HepG2 (cell line): Measurements from ENCODE around the gene IL1B. TPM values are rescaled to one million over a fixed set of nuclear protein-coding genes. Genes with fewer than 3 reads are reported as not detected.

Source experiments
- ATAC-seq: fragments of 200-7000 bp; cut with Tn5 transposase; 3 replicates; pipeline ENCODE4 v1.9.1; 2020; ENCODE audit warnings: mild to moderate bottlenecking, moderate library complexity
- BruUV-seq: library from RNA; stranded (reverse); fragments of 400-500 nt; replicated peaks from 2 replicates; lab custom pipeline; 2021; lab: Mats Ljungman, UMichigan
- CTCF ChIA-PET: fragments of 300-600 bp; formaldehyde crosslinking; extraction: SDS; loops from one replicate; lab custom pipeline; 2021; ENCODE audit warnings: low total read pairs, inconsistent platforms, low intra/inter-chr PET ratio; lab: Yijun Ruan, JAX
- POLR2A ChIA-PET: fragments of 350-600 bp; sonication (Branson Sonifier 250); formaldehyde crosslinking; loops from one replicate; lab custom pipeline; 2020; ENCODE audit warnings: antibody characterized with exemption, inconsistent platforms; lab: Yijun Ruan, JAX
- DNase-seq: peaks from one replicate; pipeline ENCODE4 v3.0.0-alpha.2; 2015; ENCODE audit warnings: low spot score
- FAIRE-seq: peaks from 3 replicates; lab custom pipeline; 2011; peaks lifted over from hg19 to GRCh38; lab: Jason Lieb, UNC
- H2AFZ ChIP-seq: one replicate; pipeline ENCODE4 v1.6.1; 2011; ENCODE audit warnings: low read length, inconsistent platforms
- H3K27ac ChIP-seq: fragments of 300-600 bp; 3 replicates; pipeline ENCODE4 v1.8.0; 2011; ENCODE audit warnings: mixed run types, mild to moderate bottlenecking, mixed read lengths, low read length, inconsistent platforms; ENCODE audit not compliant: insufficient read depth; ENCODE audit errors: extremely low read length
- H3K27me3 ChIP-seq, 2 experiments: fragments of 200-600 bp in 1 of 2; 2 replicates in 1 of 2; 3 replicates in 1 of 2; pipeline versions ENCODE4 v1.6.0 to v1.8.0; 2011; ENCODE audit warnings: low read length in 2 of 2, mild to moderate bottlenecking in 2 of 2, moderate library complexity in 2 of 2, inconsistent platforms in 1 of 2; ENCODE audit not compliant: insufficient read depth in 2 of 2, control insufficient read depth in 1 of 2
- H3K36me3 ChIP-seq, 2 experiments: fragments of 200-600 bp in 1 of 2; replicated peaks in 1 of 2; 2 replicates in 1 of 2; 3 replicates in 1 of 2; pipeline versions ENCODE4 v1.5.1 to v1.8.0; 2011; ENCODE audit warnings: low read length in 2 of 2, inconsistent platforms in 1 of 2; ENCODE audit not compliant: insufficient read depth in 2 of 2, control insufficient read depth in 1 of 2
- H3K4me1 ChIP-seq: 2 replicates; pipeline ENCODE4 v1.5.1; 2012; ENCODE audit warnings: low read length, inconsistent platforms; ENCODE audit not compliant: insufficient read depth
- H3K4me2 ChIP-seq: 2 replicates; pipeline ENCODE4 v1.6.0; 2011; ENCODE audit warnings: low read depth, low read length, inconsistent platforms
- H3K4me3 ChIP-seq, 3 experiments: fragments of 200-600 bp in 1 of 3; sonication (generic), shearing (Covaris generic) in 1 of 3; replicated peaks in 1 of 3; 2 replicates each; pipeline ENCODE4 v1.5.1; 2011 to 2016; ENCODE audit warnings: low read length in 3 of 3, inconsistent platforms in 2 of 3, low read depth in 2 of 3, mild to moderate bottlenecking in 2 of 3, control low read depth in 1 of 3, mixed read lengths in 1 of 3; ENCODE audit not compliant: insufficient read depth in 1 of 3
- H3K79me2 ChIP-seq: one replicate; pipeline ENCODE4 v1.6.1; 2011; ENCODE audit warnings: low read length, inconsistent platforms; ENCODE audit not compliant: insufficient read depth
- H3K9ac ChIP-seq: 2 replicates; pipeline ENCODE4 v1.6.0; 2011; ENCODE audit warnings: mild to moderate bottlenecking, low read depth, low read length, inconsistent platforms; ENCODE audit not compliant: insufficient read depth
- H3K9me3 ChIP-seq: 2 replicates; pipeline ENCODE4 v1.5.1; 2012; ENCODE audit warnings: mild to moderate bottlenecking, low read length
- H4K20me1 ChIP-seq: 2 replicates; pipeline ENCODE4 v1.6.0; 2011; ENCODE audit warnings: inconsistent platforms, mild to moderate bottlenecking, low read length, moderate library complexity; ENCODE audit not compliant: insufficient read depth
- ATF6 ChIP-seq: sonication (generic); formaldehyde crosslinking; conservative IDR thresholded peaks from 2 replicates; pipeline ENCODE4 v1.4.0; 2020; ENCODE audit warnings: missing genetic modification reagents
- NCOA5 ChIP-seq: sonication (generic); formaldehyde crosslinking; IDR thresholded peaks from 2 replicates; pipeline ENCODE4 v1.4.0; 2020; ENCODE audit warnings: missing genetic modification reagents
- PRDM10 ChIP-seq: sonication (generic); formaldehyde crosslinking; IDR thresholded peaks from 2 replicates; pipeline ENCODE4 v1.4.0; 2020; ENCODE audit warnings: low read depth, missing genetic modification reagents
- ZGPAT ChIP-seq: IDR thresholded peaks from 2 replicates; pipeline ENCODE4 v1.6.1; 2016; ENCODE audit warnings: mild to moderate bottlenecking
- ZNF142 ChIP-seq: sonication (generic); formaldehyde crosslinking; IDR thresholded peaks from 2 replicates; pipeline ENCODE4 v1.4.0; 2020; ENCODE audit warnings: missing genetic modification reagents
- ZNF274 ChIP-seq: sonication (generic); formaldehyde crosslinking; IDR thresholded peaks from 2 replicates; pipeline ENCODE4 v1.5.1; 2020; ENCODE audit warnings: mild to moderate bottlenecking, missing genetic modification reagents
- ZNF512 ChIP-seq: sonication (generic); formaldehyde crosslinking; IDR thresholded peaks from 2 replicates; pipeline ENCODE4 v1.4.0; 2020; ENCODE audit warnings: mild to moderate bottlenecking, missing genetic modification reagents
- ZNF552 ChIP-seq: sonication (generic); formaldehyde crosslinking; IDR thresholded peaks from 2 replicates; pipeline ENCODE4 v1.9.0; 2022; ENCODE audit warnings: missing genetic modification reagents, mild to moderate bottlenecking, borderline replicate concordance
- ZNF850 ChIP-seq: sonication (generic); formaldehyde crosslinking; conservative IDR thresholded peaks from 2 replicates; pipeline ENCODE4 v1.9.0; 2021; ENCODE audit warnings: mild to moderate bottlenecking, missing genetic modification reagents
- WGBS: methylation state at CpG from one replicate; pipeline ENCODE4 v1.1.6; 2017; ENCODE audit warnings: low lambda C conversion rate; 5-methylcytosine and 5-hydroxymethylcytosine counted together
- in situ Hi-C: cut with HindIII; loops from 2 replicates; pipeline ENCODE4 v1.10.0; 2017; ENCODE audit warnings: low pct_unique_long_range_greater_than_20kb; ENCODE audit not compliant: extremely low pct_ligation_motif_present
- intact Hi-C: fragments of 100-400 bp; cut with micrococcal nuclease; formaldehyde crosslinking; loops from one replicate; pipeline ENCODE4 v1.10.0; 2022; ENCODE audit not compliant: unreplicated experiment
- polyA plus RNA-seq, 8 experiments: library from polyadenylated mRNA; depleted of rRNA in 3 of 8; stranded (reverse) in 7 of 8; unstranded in 1 of 8; fragments of >200 nt; fragmentation: Illumina TruSeq in 4 of 8; extraction: Trizol in 4 of 8; gene quantifications; 2 replicates each; pipeline versions ENCODE4 v1.2.1 to v1.2.3, GENCODE V29; 2011 to 2016; ENCODE audit warnings: low read depth in 4 of 8, missing spikeins in 1 of 8, mixed read lengths in 1 of 8; ENCODE audit not compliant: insufficient read depth in 1 of 8
- total RNA-seq, 5 experiments: library from RNA; depleted of rRNA; stranded (reverse); fragments of >200 nt; fragmentation: Illumina TruSeq; extraction: Trizol; gene quantifications; 2 replicates each; pipeline ENCODE4 v1.2.3, GENCODE V29; 2016; ENCODE audit warnings: low read depth in 1 of 5

Gene IL1B
- total and polyA plus RNA-seq, 2 of the 13 experiments (the other 11 are each of a cell fraction or from before 2014, with no cell fraction given): 0.18 TPM; not detected in 1

- intact Hi-C loops: no loop called here
- Histone ChIP-seq H3K4me3 (no peak overlapping the region), H3K27me3 (no peaks in the 10 kb centered on the region; a peak in 1 of 5 replicates), H3K9ac (no peak overlapping the region), H3K4me2 (no peak overlapping the region), H4K20me1 (no peaks in the 10 kb centered on the region), H3K27ac (no peak overlapping the region), H3K79me2 (no peaks in the 10 kb centered on the region), H3K9me3 (no peaks in the 10 kb centered on the region), H3K4me1 (peaks cover 3% of the 10 kb centered on the region; the same call in 1 of the 2 replicates), H2AFZ (no peak overlapping the region), H3K36me3 (no peaks in the 10 kb centered on the region)
- CTCF ChIA-PET: no interaction called here
- no peak for ATAC-seq
- FAIRE-seq: no peak
- WGBS: 84% methylated on average over 1 of the region's 1 CpG
- BruUV-seq: no TSS peak
- DNase-seq: no peak
- POLR2A ChIA-PET: no interaction called here
- in situ Hi-C loops: no loop called here
- no peak for TF ChIP-seq ZNF512 (CRISPR knock-in tag)
- TF ChIP-seq ZNF142: no peak
- TF ChIP-seq ZNF552 (CRISPR knock-in tag): no peak
- TF ChIP-seq PRDM10 (CRISPR knock-in tag): no peak
- no peak for TF ChIP-seq ATF6 (CRISPR knock-in tag)
- TF ChIP-seq ZNF274 (CRISPR knock-in tag): no peak
- no peak for TF ChIP-seq ZNF850
- no peak for TF ChIP-seq ZGPAT (CRISPR knock-in tag)
- no peak for TF ChIP-seq NCOA5 (CRISPR knock-in tag)
Observed at GRCh38 chr2:112848833-112849232, 12.3 kb upstream of the IL1B start.
